ENCODE data around the gene MIEN1. TPM values are rescaled to one million over a fixed set of nuclear protein-coding genes. Genes with fewer than 3 reads are reported as not detected.
A peak's percentile ranks its signal among the peaks of the same experiment; 100 is the strongest.

Gene MIEN1
- total and polyA plus RNA-seq, 2 donors (not counting 1 experiment from before 2014, with no cell fraction given): 41.1 to 63.2 TPM

DNA sequence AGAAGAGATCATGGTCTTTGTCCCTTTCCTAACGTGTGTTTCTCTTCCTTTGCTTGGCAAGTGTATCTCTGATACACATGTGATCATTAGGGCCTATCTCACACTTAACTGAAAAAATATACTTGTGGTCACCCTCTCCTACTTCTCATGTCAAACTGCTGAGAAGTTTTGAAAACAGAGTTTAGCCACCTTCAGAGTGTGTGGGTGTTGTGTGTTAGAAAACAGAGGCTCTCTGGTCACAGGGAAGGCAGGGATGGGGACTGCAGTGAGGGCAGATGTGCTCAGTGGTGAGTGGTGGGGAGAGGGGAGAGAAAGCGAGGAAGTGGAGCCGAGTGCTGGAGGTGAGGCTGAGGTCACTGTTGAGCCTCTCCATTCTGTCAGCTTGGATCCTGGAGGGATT is 36.8 kb upstream of the MIEN1 start:
- TF ChIP-seq EZH2 (IDR thresholded peaks at IDR 0.05; ENCODE audit: borderline replicate concordance, insufficient read depth, low read depth, low read length, poor library complexity, severe bottlenecking) (no peak), CTCF (IDR thresholded peaks at IDR 0.05) (no peak)
- Mint-ChIP-seq H3K27me3 (no peaks in the 10 kb centered on the region), H3K27ac (peak overlapping the region; percentile 91), H3K4me1 (peaks cover 85% of the 10 kb centered on the region), H3K4me3 (peak overlapping the region; percentile 38), H3K9me3 (ENCODE audit: insufficient read depth) (no peaks in the 10 kb centered on the region)
- ChIA-PET CTCF (interaction anchor here (0.6 kb wide), 1 partner anchor 200 kb away, joined by 3 read pairs; no protein-coding TSS in a partner anchor), POLR2A (interaction anchor here (0.8 to 2.3 kb wide), 2 partner anchors 8 to 11 kb away, joined by 3 to 12 read pairs; no protein-coding TSS in a partner anchor)
- Histone ChIP-seq H3K27ac (ENCODE audit: low read length in 2 of 2) (peak overlapping the region; percentile 35 to 86), H3K36me3 (replicated peaks in 1 of 2; ENCODE audit: control extremely low read depth in 1 of 2, control insufficient read depth in 1 of 2, extremely low read depth in 1 of 2, insufficient read depth in 2 of 2, low read length in 1 of 2) (peaks cover 10 to 91% of the 10 kb centered on the region in 2 experiments), H3K4me2 (replicated peaks; ENCODE audit: low read depth, low read length, poor library complexity, severe bottlenecking) (peak overlapping the region; percentile 31), H3K27me3 (replicated peaks in 1 of 4; ENCODE audit: control extremely low read depth in 1 of 4, control insufficient read depth in 3 of 4, insufficient read depth in 4 of 4, low read length in 3 of 4) (no peaks in the 10 kb centered on the region), H3K4me3 (ENCODE audit: control extremely low read depth in 1 of 5, extremely low read depth in 1 of 5, insufficient read depth in 1 of 5, low read depth in 2 of 5, low read length in 4 of 5) (no peak overlapping the region), H2AFZ (ENCODE audit: insufficient read depth, low read depth, low read length, poor library complexity, severe bottlenecking) (no peak overlapping the region), H4K20me1 (ENCODE audit: control insufficient read depth, insufficient read depth, low read length, poor library complexity, severe bottlenecking) (peaks cover 7% of the 10 kb centered on the region), H3K9ac (ENCODE audit: low read length) (no peak overlapping the region), H3K79me2 (ENCODE audit: control insufficient read depth, insufficient read depth, low read length) (peaks cover 100% of the 10 kb centered on the region), H3K9me3 (ENCODE audit: control extremely low read depth in 1 of 3, control insufficient read depth in 2 of 3, insufficient read depth in 1 of 3, low read length in 2 of 3) (no peaks in the 10 kb centered on the region), H3K4me1 (ENCODE audit: control insufficient read depth in 2 of 2, insufficient read depth in 2 of 2, low read length in 2 of 2) (peaks cover 58 to 71% of the 10 kb centered on the region in 2 donors)
- DNase-seq (no peak), ATAC-seq (ENCODE audit: low read depth) (no peak)
- intact Hi-C loops (cut with micrococcal nuclease): no loop called here
- WGBS (ENCODE audit: insufficient coverage): no CpG with 5 or more reads among the region's 3 CpGs

DNA sequence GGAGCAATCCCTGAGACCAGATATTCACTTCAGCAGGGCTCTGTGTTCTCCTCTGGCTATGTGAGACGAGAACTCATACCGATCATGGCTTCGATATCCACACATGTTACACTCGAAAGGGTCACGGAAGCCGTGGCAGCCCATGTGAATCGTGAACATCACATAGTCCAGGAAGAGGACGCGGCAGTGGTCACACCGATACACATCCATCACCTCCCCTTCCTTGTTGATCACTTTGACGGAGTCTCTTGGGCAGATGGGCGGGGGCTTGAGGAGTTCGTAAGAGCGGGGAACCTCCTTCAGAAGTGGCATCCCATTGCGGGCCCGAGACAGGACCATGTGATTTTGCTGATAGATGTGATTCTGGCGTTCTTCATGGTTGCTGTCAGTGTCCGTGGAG is 35.4 kb upstream of the MIEN1 start:
- Mint-ChIP-seq H3K27ac (peak overlapping the region; percentile 91), H3K4me1 (peaks cover 77% of the 10 kb centered on the region), H3K27me3 (no peaks in the 10 kb centered on the region), H3K4me3 (no peak overlapping the region), H3K9me3 (ENCODE audit: insufficient read depth) (no peaks in the 10 kb centered on the region)
- no peaks in the 10 kb centered on the region for H3K9me3 ChIP-seq (ENCODE audit: control extremely low read depth in 1 of 3, control insufficient read depth in 2 of 3, insufficient read depth in 1 of 3, low read length in 2 of 3)
- H3K4me1 ChIP-seq (ENCODE audit: control insufficient read depth in 2 of 2, insufficient read depth in 2 of 2, low read length in 2 of 2): peaks cover 49 to 68% of the 10 kb centered on the region in 2 donors
- no peak overlapping the region for H3K4me3 ChIP-seq (ENCODE audit: control extremely low read depth in 1 of 5, extremely low read depth in 1 of 5, insufficient read depth in 1 of 5, low read depth in 2 of 5, low read length in 4 of 5)
- WGBS (ENCODE audit: insufficient coverage): over 99% methylated on average over 11 of the region's 18 CpGs
- no peak overlapping the region for H3K4me2 ChIP-seq (replicated peaks; ENCODE audit: low read depth, low read length, poor library complexity, severe bottlenecking)
- peaks cover 99% of the 10 kb centered on the region for H3K79me2 ChIP-seq (ENCODE audit: control insufficient read depth, insufficient read depth, low read length)
- intact Hi-C loops (cut with micrococcal nuclease): no loop called here
- H3K27me3 ChIP-seq (replicated peaks in 1 of 4; ENCODE audit: control extremely low read depth in 1 of 4, control insufficient read depth in 3 of 4, insufficient read depth in 4 of 4, low read length in 3 of 4): no peaks in the 10 kb centered on the region
- H3K36me3 ChIP-seq (replicated peaks in 1 of 2; ENCODE audit: control extremely low read depth in 1 of 2, control insufficient read depth in 1 of 2, extremely low read depth in 1 of 2, insufficient read depth in 2 of 2, low read length in 1 of 2): peaks cover 10 to 90% of the 10 kb centered on the region in 2 experiments
- no peak overlapping the region for H3K9ac ChIP-seq (ENCODE audit: low read length)
- ATAC-seq (ENCODE audit: low read depth): no peak
- CTCF ChIA-PET: interaction anchor here (0.8 kb wide), 1 partner anchor 108 kb away, joined by 3 read pairs; no protein-coding TSS in a partner anchor
- POLR2A ChIA-PET: interaction anchor here (2.3 kb wide), 1 partner anchor 10 kb away, joined by 12 read pairs; no protein-coding TSS in a partner anchor
- peaks cover 7% of the 10 kb centered on the region for H4K20me1 ChIP-seq (ENCODE audit: control insufficient read depth, insufficient read depth, low read length, poor library complexity, severe bottlenecking)
- H3K27ac ChIP-seq (ENCODE audit: low read length in 2 of 2): peak overlapping the region; percentile 3 to 86
- DNase-seq: no peak
- TF ChIP-seq CTCF (IDR thresholded peaks at IDR 0.05) (no peak), EZH2 (IDR thresholded peaks at IDR 0.05; ENCODE audit: borderline replicate concordance, insufficient read depth, low read depth, low read length, poor library complexity, severe bottlenecking) (no peak)
- H2AFZ ChIP-seq (ENCODE audit: insufficient read depth, low read depth, low read length, poor library complexity, severe bottlenecking): no peak overlapping the region
